ENCODE data around the gene TEX48. TPM values are rescaled to one million over a fixed set of nuclear protein-coding genes. Genes with fewer than 3 reads are reported as not detected.

The TEX48 gene
- total and polyA plus RNA-seq, 2 experiments from 2014 or later = not detected

- peaks cover 35% of the 10 kb centered on the region for H3F3A ChIP-seq (ENCODE audit: insufficient read depth)
- WGBS, 2 experiments (ENCODE audit: low coverage in 1 of 2, low lambda C conversion rate in 2 of 2, missing lambda C conversion rate in 2 of 2) = 96 to 100% methylated on average over 3 of the region's 3 CpGs
- H2AFZ ChIP-seq = no peak overlapping the region
- no peaks in the 10 kb centered on the region for H3K36me3 ChIP-seq (ENCODE audit: low read depth)
- H3K9me3 ChIP-seq (ENCODE audit: low read depth) = no peaks in the 10 kb centered on the region
- in situ Hi-C loops (cut with MboI) = no loop called here
- no peaks in the 10 kb centered on the region for H4K20me1 ChIP-seq (ENCODE audit: insufficient read depth)
- no peak overlapping the region for H3K4me2 ChIP-seq (ENCODE audit: unreplicated experiment)
- H3K4me3 ChIP-seq = no peak overlapping the region
- H3K27me3 ChIP-seq (replicated peaks; ENCODE audit: insufficient read depth) = no peaks in the 10 kb centered on the region
- H3K4me1 ChIP-seq (ENCODE audit: insufficient read depth) = peaks cover 24% of the 10 kb centered on the region
- TF ChIP-seq EZH2phosphoT487 (IDR thresholded peaks at IDR 0.05; ENCODE audit: insufficient read depth, low read depth) (no peak), EZH2 (IDR thresholded peaks at IDR 0.05; ENCODE audit: insufficient read depth, poor library complexity, severe bottlenecking) (no peak)
- no peaks in the 10 kb centered on the region for H3K9me2 ChIP-seq (ENCODE audit: insufficient read depth)
- H3K79me2 ChIP-seq (ENCODE audit: insufficient read depth) = no peaks in the 10 kb centered on the region
- no peak for DNase-seq
- H3K9ac ChIP-seq = no peak overlapping the region
- no peak overlapping the region for H3K27ac ChIP-seq
Measured at GRCh38 chr9:114724744-114725143, 42.8 kb upstream of the TEX48 start.

DNA sequence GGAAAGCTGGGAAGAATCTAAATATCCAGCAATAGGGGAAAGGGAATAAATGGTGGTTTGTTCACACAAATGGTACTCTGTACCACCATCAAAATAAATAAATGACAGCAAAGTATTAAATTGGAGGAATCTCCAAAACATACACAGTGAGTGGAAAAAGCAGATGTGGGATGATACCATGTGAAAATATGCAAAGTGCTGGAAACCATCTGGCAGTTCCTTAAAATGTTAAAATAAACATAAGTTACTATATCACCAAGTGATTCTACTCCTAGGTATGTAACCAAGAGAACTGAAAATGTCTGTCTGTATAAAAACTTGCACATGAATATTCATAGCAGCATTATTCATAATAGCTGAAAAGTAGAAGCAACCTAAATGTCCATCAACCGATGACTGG lies 41.9 kb upstream of the TEX48 start:
- Histone ChIP-seq H3K9me3 (ENCODE audit: low read depth) (no peaks in the 10 kb centered on the region), H3F3A (ENCODE audit: insufficient read depth) (peaks cover 35% of the 10 kb centered on the region), H3K79me2 (ENCODE audit: insufficient read depth) (no peaks in the 10 kb centered on the region), H3K4me3 (no peak overlapping the region), H4K20me1 (ENCODE audit: insufficient read depth) (no peaks in the 10 kb centered on the region), H3K27me3 (replicated peaks; ENCODE audit: insufficient read depth) (no peaks in the 10 kb centered on the region), H3K9me2 (ENCODE audit: insufficient read depth) (no peaks in the 10 kb centered on the region), H2AFZ (no peak overlapping the region), H3K36me3 (ENCODE audit: low read depth) (no peaks in the 10 kb centered on the region), H3K4me1 (ENCODE audit: insufficient read depth) (peaks cover 24% of the 10 kb centered on the region), H3K9ac (no peak overlapping the region), H3K27ac (peak overlapping the region; percentile 20; the same call in 1 of the 2 replicates), H3K4me2 (ENCODE audit: unreplicated experiment) (no peak overlapping the region)
- WGBS, 2 experiments (ENCODE audit: low coverage in 1 of 2, low lambda C conversion rate in 2 of 2, missing lambda C conversion rate in 2 of 2) = 92 to 100% methylated on average over 1 of the region's 1 CpG
- in situ Hi-C loops (cut with MboI) = no loop called here
- TF ChIP-seq EZH2phosphoT487 (IDR thresholded peaks at IDR 0.05; ENCODE audit: insufficient read depth, low read depth) (no peak), EZH2 (IDR thresholded peaks at IDR 0.05; ENCODE audit: insufficient read depth, poor library complexity, severe bottlenecking) (no peak)
- DNase-seq = peak; percentile 65

DNA sequence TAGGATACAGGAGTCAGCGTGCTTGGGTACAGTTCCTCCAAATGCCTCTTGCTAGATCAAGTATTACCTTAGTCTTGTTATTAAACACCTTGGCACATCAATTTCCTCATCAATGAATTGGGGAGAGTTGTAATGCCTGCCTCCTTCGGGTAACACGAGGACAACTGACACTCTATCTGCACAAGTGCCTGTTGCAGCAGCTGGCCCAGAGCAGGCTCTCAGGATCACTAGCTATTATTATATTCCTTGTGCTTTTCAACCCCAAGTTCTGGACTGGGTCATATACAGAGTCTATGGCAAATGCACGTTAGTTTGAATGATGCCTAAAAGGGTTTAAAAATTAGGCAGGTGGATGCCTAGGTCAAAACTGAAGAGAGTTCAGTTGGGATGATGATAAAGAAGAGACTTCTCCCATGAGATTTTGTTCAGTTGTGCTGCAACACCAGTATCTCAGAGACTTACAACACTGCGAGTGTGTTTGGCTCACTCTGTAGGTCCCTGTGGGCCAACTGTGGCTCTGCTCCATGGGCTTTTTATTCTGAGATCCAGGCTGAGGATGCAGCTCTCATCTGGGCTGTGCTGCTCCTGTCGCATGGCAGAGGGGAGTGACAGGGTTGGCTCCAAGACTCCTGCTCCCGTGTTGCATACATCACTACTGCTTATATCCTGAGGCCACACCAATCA lies 41.1 kb upstream of the TEX48 start:
- H3K27ac ChIP-seq = peak overlapping the region; percentile 46; the same call in 1 of the 2 replicates
- no peaks in the 10 kb centered on the region for H3K79me2 ChIP-seq (ENCODE audit: insufficient read depth)
- H3K9me2 ChIP-seq (ENCODE audit: insufficient read depth) = no peaks in the 10 kb centered on the region
- H3K27me3 ChIP-seq (replicated peaks; ENCODE audit: insufficient read depth) = no peaks in the 10 kb centered on the region; the same call in 1 of the 2 replicates
- in situ Hi-C loops (cut with MboI) = no loop called here
- no peaks in the 10 kb centered on the region for H3K9me3 ChIP-seq (ENCODE audit: low read depth)
- H3K4me3 ChIP-seq = no peak overlapping the region
- peaks cover 35% of the 10 kb centered on the region for H3F3A ChIP-seq (ENCODE audit: insufficient read depth)
- no peak overlapping the region for H2AFZ ChIP-seq
- 78 to 81% methylated on average over 7 of the region's 7 CpGs for WGBS, 2 experiments (ENCODE audit: low coverage in 1 of 2, low lambda C conversion rate in 2 of 2, missing lambda C conversion rate in 2 of 2)
- no peaks in the 10 kb centered on the region for H4K20me1 ChIP-seq (ENCODE audit: insufficient read depth)
- H3K4me1 ChIP-seq (ENCODE audit: insufficient read depth) = peaks cover 24% of the 10 kb centered on the region
- H3K9ac ChIP-seq = no peak overlapping the region
- H3K4me2 ChIP-seq (ENCODE audit: unreplicated experiment) = peak overlapping the region; percentile 52
- no peaks in the 10 kb centered on the region for H3K36me3 ChIP-seq (ENCODE audit: low read depth)
- TF ChIP-seq EZH2phosphoT487 (IDR thresholded peaks at IDR 0.05; ENCODE audit: insufficient read depth, low read depth) (no peak), EZH2 (IDR thresholded peaks at IDR 0.05; ENCODE audit: insufficient read depth, poor library complexity, severe bottlenecking) (no peak)
- peak; percentile 20 for DNase-seq

- no peaks in the 10 kb centered on the region for H3K36me3 ChIP-seq (ENCODE audit: low read depth)
- no peak overlapping the region for H2AFZ ChIP-seq
- 0 out of 2 replicates have a peak overlapping the region, but pooled peaks have one; percentile 0 for H3K9ac ChIP-seq
- no peaks in the 10 kb centered on the region for H3K9me2 ChIP-seq (ENCODE audit: insufficient read depth)
- 1 to 3% methylated on average over 7 of the region's 7 CpGs for WGBS, 2 experiments (ENCODE audit: low coverage in 1 of 2, low lambda C conversion rate in 2 of 2, missing lambda C conversion rate in 2 of 2)
- no peak for TF ChIP-seq EZH2 (IDR thresholded peaks at IDR 0.05; ENCODE audit: insufficient read depth, poor library complexity, severe bottlenecking)
- no peak for TF ChIP-seq EZH2phosphoT487 (IDR thresholded peaks at IDR 0.05; ENCODE audit: insufficient read depth, low read depth)
- peak overlapping the region; percentile 46 for H3K27ac ChIP-seq
- H3K4me1 ChIP-seq (ENCODE audit: insufficient read depth) = peaks cover 24% of the 10 kb centered on the region
- peaks cover 35% of the 10 kb centered on the region for H3F3A ChIP-seq (ENCODE audit: insufficient read depth)
- H3K9me3 ChIP-seq (ENCODE audit: low read depth) = no peaks in the 10 kb centered on the region
- no peaks in the 10 kb centered on the region for H3K79me2 ChIP-seq (ENCODE audit: insufficient read depth)
- no peaks in the 10 kb centered on the region; the same call in 1 of the 2 replicates for H3K27me3 ChIP-seq (replicated peaks; ENCODE audit: insufficient read depth)
- in situ Hi-C loops (cut with MboI) = no loop called here
- no peak overlapping the region for H3K4me3 ChIP-seq
- H3K4me2 ChIP-seq (ENCODE audit: unreplicated experiment) = peak overlapping the region; percentile 52
- no peaks in the 10 kb centered on the region for H4K20me1 ChIP-seq (ENCODE audit: insufficient read depth)
- peak; percentile 82 for DNase-seq
Measured at GRCh38 chr9:114722081-114722621, 40.2 kb upstream of the TEX48 start.

All from GM23248 (cell line).